Endothelial cell of hepatic sinusoid (primary cell): ENCODE data around the gene AGFG1.
"Not testable (repeated sequence)": the region's sequence is repeated elsewhere in the genome, so short reads cannot be mapped to it uniquely, and the experiment has no call there.

Experiments
- in situ Hi-C: cut with HindIII; loops from 2 replicates; pipeline ENCODE4 v1.10.0; 2017; ENCODE audit warnings: low sequenced_read_pairs

Gene AGFG1

GRCh38 chr2:227491386-227491785 lies 19.4 kb downstream of the AGFG1 start:
- in situ Hi-C loops = no loop called here

DNA sequence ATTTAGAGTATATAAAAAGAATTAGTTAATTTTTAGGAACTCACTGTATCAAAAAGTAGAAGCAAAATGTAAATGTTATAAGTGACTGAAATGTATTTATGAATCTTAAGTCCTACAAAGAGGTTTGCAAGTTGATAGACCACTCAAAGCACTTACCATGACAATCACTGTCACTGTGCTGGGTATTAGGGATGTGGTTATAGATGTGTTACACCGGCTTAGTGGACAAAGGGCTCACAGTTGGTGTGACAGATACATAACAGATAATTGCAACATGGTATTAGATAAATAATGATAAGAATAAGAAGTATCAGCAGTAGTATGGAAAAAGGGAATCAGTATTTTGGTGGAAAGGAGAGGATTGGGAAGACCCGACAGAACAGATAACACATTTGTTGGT lies 21.6 kb downstream of the AGFG1 start:
- in situ Hi-C loops = no loop called here

- in situ Hi-C loops = no loop called here
These were observed 25.2 kb downstream of the AGFG1 start for GRCh38 chr2:227497158-227497557.

GRCh38 chr2:227499627-227500300 lies 27.8 kb downstream of the AGFG1 start:
- in situ Hi-C loops = no loop called here

DNA sequence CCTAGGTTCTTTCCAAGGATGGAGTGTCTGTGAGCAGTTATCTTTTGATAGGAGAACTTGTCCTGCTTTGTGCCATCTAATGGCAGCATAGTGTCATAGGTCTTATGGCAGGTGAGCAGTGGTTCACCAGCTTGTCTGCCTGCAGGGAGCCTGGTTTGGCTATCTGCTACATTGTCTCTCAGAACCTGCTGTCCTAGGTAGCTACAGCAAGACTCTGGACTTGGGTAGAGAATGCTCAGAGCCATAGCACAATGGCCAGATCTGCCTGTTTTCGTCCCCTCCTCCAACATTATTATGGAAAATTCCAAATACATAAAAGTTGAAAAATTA lies 28.3 kb downstream of the AGFG1 start:
- in situ Hi-C loops = no loop called here

- in situ Hi-C loops = no loop called here
These were observed 31.8 kb downstream of the AGFG1 start for GRCh38 chr2:227503433-227504406.

GRCh38 chr2:227504700-227505099 lies 32.7 kb downstream of the AGFG1 start:
- in situ Hi-C loops = no loop called here

DNA sequence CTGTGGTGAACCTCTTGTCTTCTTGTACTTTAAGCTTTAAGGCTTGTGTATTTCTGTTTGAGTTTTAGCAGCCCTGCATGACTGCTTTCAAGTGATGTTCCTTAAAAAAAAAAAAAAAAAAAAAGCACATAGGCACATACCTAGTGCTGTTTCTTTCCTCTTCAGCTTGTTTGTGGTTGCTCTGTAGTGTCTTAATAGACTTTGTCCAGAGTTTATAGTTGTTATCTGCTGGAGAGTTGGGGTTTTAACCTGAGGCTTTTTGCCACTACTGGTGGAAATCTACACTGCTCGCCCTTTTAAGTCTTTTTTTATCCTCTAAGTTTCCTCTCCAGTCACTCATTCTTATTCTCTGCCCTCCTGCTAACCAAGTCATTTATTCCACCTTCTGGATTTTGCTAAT lies 34.5 kb downstream of the AGFG1 start:
- in situ Hi-C loops = no loop called here

DNA sequence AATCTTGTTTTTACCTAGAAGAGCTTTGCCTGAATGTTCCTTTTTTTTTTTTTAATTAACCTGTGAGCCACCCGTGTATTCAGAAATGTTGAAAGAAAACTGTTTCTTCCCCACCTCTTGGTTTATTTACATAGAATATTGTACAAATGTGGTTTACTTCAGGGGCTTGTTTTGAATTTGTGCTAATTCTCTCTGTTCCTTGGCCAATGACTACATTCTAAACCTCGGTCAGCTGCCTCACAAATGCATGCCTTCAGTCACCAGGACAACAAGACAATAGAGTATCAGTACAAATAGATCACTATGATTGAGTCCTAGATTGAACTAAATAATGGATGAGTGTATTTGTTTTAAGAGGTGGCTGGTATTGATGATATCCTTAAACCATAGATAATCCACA lies 36.0 kb downstream of the AGFG1 start:
- in situ Hi-C loops = no loop called here

DNA sequence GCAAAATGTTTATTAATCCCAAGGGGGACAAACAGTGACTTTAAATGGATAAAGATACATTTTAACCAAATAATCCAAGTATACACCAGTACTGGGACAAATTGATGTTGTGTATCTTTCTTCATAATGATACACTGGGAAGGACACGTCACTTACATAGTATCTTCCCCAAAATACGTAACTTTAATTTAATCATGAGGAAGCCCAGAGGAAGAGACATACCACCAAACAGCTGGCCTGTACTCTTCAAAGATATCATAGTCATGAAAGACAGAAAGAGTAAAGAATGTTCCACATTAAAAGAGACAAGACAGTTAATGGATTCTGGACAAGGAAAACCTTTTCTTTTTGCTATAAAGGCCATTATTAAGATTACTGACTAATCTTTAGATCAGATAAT lies 37.1 kb downstream of the AGFG1 start:
- in situ Hi-C loops = no loop called here

- in situ Hi-C loops = no loop called here
These were observed 38.1 kb downstream of the AGFG1 start for GRCh38 chr2:227509824-227510619.

GRCh38 chr2:227510620-227510958 lies 38.6 kb downstream of the AGFG1 start:
- in situ Hi-C loops = no loop called here

GRCh38 chr2:227511239-227511930 lies 39.4 kb downstream of the AGFG1 start:
- in situ Hi-C loops = no loop called here

DNA sequence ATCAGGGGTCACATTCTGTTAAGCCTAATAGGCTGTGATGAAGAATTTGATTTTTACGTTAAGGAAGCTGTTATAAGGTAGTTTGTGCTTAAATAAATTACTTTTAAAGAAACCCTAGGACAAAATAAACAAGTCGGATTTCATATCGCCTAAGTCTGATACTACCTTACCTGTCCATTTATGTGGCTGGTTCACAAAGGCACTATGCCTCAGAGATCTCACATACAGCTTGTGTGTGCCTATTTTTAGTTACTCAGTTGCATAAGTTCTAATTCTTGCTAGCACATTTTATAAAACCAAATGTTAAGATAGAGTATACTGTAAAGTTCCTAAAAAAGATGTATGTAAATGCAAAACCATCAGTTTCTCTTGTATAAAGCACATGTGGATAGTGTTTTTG lies 40.0 kb downstream of the AGFG1 start:
- in situ Hi-C loops = no loop called here

GRCh38 chr2:227513113-227513512 lies 41.2 kb downstream of the AGFG1 start:
- in situ Hi-C loops = no loop called here

- in situ Hi-C loops = no loop called here
These were observed 43.8 kb downstream of the AGFG1 start for GRCh38 chr2:227515742-227516141.

DNA sequence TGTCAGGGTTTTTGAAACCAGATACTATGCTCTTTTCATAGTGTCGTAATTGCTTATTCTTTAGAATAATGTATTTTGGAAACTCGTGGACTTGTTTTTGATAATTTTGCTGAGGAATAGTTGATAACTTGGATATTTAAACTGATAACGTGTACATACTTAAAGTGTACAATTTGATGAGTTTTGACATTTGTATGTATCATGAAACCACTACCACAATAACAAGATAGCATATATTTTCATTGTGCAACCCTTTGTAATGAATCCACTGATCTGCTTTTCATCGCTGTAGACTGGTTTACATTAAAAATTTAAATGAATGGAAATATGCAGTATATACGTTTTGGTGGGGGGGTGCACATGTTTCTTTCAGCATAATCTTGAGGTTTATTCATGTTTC lies 45.8 kb downstream of the AGFG1 start:
- in situ Hi-C loops = no loop called here

DNA sequence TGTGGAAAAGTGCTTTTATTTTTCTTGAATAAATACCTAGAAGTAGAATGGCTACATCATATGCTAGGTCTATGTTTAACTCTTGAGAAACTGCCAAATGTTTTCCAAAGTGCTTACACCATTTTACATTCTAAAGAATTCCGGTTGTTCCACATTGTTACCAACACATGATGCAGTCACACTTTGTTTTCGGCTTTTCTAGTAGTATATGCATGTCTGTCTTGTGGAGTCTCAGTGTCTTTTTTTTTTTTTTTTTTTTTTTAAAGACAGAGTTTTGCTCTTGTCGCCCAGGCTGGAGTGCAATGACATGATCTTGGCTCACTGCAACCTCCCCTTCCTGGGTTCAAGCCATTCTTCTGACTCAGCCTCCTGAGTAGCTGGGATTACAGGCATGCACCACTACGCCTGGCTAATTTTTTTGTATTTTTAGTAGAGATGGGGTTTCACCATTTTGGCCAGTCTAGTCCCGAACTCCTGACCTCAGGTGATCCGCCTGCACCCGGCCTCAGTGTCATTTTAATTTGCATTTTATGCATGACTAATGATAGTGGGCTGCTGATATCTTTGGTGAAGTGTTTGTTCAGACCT lies 46.4 kb downstream of the AGFG1 start:
- in situ Hi-C loops = not testable (repeated sequence)

GRCh38 chr2:227521178-227521577 lies 49.2 kb downstream of the AGFG1 start:
- in situ Hi-C loops = not testable (repeated sequence)

- in situ Hi-C loops = no loop called here
These were observed 52.7 kb downstream of the AGFG1 start for GRCh38 chr2:227524665-227525064.

DNA sequence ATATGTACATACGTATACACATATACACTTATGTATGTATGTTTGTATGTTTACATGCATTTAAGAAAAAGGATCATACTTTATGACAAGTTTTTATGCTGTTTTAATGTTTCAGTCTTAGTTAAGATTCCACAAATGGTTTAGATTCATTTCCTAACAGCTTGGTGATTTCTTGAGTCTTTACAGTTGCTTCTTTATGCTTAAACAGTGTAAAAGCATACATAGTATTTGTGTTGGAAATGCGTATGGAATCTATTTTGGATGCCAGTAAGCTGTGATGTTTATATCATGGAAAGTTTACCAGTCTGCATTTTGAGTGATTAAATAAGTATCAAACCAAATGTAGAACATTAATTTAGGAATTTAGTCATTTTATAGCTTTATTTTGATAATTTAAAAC lies 55.4 kb downstream of the AGFG1 start:
- in situ Hi-C loops = no loop called here
